GM13976 (cell line): ENCODE data around the gene UNC5C.
"Not testable (repeated sequence)": the region's sequence is repeated elsewhere in the genome, so short reads cannot be mapped to it uniquely, and the experiment has no call there.

ENCODE experiments used
- DNase-seq: peaks from one replicate; pipeline ENCODE4 v3.0.0; 2012; ENCODE audit warnings: low spot score
- in situ Hi-C: fragments of 300-500 bp; cut with MboI; formaldehyde crosslinking; loops from one replicate; pipeline ENCODE4 v1.12.0; 2022; ENCODE audit warnings: low sequenced_read_pairs, mixed read lengths, inconsistent platforms; ENCODE audit not compliant: unreplicated experiment
- TF ChIP-seq, protein P1 (sequence below): IDR thresholded peaks from 2 replicates; pipeline ENCODE4 v1.5.1; 2012; ENCODE audit warnings: borderline replicate concordance, mild to moderate bottlenecking; ENCODE audit not compliant: insufficient read depth; ENCODE audit errors: extremely low read depth, missing control alignments, control extremely low read depth

Gene UNC5C

GRCh38 chr4:95183656-95184408 lies 364.9 kb downstream of the UNC5C start:
- in situ Hi-C loops = no loop called here
- DNase-seq = no peak
- TF ChIP-seq, protein P1, sequence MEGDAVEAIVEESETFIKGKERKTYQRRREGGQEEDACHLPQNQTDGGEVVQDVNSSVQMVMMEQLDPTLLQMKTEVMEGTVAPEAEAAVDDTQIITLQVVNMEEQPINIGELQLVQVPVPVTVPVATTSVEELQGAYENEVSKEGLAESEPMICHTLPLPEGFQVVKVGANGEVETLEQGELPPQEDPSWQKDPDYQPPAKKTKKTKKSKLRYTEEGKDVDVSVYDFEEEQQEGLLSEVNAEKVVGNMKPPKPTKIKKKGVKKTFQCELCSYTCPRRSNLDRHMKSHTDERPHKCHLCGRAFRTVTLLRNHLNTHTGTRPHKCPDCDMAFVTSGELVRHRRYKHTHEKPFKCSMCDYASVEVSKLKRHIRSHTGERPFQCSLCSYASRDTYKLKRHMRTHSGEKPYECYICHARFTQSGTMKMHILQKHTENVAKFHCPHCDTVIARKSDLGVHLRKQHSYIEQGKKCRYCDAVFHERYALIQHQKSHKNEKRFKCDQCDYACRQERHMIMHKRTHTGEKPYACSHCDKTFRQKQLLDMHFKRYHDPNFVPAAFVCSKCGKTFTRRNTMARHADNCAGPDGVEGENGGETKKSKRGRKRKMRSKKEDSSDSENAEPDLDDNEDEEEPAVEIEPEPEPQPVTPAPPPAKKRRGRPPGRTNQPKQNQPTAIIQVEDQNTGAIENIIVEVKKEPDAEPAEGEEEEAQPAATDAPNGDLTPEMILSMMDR = no peak

DNA sequence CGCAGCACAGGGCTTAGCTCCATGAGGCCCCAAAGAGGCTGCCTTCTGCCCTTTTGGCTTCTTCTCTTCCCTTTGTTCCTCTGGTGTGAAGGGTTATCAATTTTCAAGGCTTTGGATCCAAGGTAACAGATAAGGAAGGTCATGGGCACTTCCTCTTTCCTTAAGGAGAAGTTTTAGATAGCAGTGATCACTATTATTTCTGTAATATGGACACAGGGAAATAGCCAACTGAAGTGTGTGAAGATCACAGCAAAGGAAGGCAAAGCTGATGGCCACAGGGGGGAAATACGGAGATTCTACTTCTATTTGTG lies 366.8 kb downstream of the UNC5C start:
- TF ChIP-seq, protein P1 = no peak
- in situ Hi-C loops = no loop called here
- DNase-seq = no peak

- no peak for DNase-seq
- in situ Hi-C loops = no loop called here
Observed at GRCh38 chr4:95181243-95181995, 367.4 kb downstream of the UNC5C start.

DNA sequence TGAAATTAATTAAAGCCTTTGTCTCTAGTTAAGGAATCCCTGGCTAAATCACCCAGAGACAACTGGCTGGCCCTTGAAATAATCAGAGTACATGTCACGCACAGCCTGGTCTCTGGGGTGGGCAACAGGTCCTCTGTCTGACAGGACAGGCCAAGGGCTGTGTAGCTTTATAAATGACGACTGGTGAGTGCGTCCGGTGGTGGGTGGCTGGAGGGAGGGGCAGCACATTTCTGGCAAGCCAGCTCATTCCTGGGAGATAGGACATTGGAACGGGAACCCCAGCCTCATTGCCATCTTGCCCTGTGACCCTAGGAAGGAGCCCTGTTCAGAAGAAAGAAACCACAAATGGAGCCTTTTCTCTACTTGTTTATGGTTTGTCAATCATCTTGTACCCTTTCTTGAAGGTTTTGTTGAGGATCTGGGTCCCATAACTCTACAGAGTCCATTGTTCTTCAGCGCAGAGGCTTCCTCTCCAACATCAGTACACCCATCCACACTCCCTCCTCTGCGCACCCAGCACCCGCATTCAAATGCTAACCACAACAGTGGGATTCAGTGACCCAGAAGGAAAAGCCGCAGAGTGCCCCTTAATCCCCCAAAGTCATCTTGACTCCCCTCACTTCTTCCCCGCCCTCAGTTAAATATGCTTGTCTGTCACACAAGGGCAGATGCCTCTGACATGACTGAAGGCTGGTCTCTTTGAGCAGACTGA lies 368.1 kb downstream of the UNC5C start:
- in situ Hi-C loops = no loop called here
- TF ChIP-seq, protein P1 = no peak
- no peak for DNase-seq

More at GRCh38 chr4:95181243-95181995, 367.4 kb downstream of the UNC5C start:
- TF ChIP-seq, protein P1 = no peak

DNA sequence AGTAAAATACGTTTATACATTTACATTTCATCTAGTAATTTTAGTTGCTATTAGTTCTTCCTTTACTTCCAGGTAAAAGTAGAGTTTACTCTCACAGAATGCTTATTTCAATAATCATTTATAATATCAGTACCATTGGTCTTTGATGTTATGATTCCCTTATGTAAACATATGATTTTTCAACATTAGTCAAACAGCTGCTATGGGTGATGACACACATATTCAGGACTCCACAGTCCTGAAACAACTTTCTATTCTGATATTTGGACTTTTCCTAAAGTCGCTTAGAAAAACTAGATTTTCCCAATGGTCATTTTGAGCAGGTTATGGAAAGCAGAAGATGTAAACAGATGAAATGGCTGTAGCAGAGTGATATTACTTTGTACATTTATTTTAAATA lies 369.8 kb downstream of the UNC5C start:
- in situ Hi-C loops = no loop called here
- DNase-seq = no peak
- TF ChIP-seq, protein P1 = no peak

- DNase-seq, in situ Hi-C loops: not testable (repeated sequence)
Observed at GRCh38 chr4:95171377-95171776, 377.4 kb downstream of the UNC5C start.

DNA sequence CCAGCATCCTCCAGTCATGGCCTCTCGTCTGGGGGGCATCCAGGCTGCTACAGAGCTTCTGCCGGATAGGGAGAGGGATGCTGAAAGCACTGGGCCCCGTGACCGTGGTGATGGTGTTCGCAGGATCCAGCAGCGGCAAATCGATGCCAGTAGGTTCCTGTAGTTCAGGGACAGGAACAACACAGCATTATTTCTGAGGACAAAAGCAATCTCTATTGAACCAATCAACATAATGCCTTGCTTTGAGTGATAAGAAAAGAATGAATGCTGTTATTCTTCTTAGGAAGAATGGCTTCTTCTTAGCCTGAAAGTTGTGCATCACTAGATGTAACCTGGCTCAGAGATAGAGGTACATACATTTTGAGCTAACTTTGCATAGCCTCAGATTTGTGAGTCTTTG lies 378.6 kb downstream of the UNC5C start:
- in situ Hi-C loops = no loop called here
- TF ChIP-seq, protein P1 = no peak

More for the DNA sequence above, 378.6 kb downstream of the UNC5C start:
- no peak for DNase-seq
